Measurements from ENCODE around the gene AIM2. TPM values are rescaled to one million over a fixed set of nuclear protein-coding genes. Genes with fewer than 3 reads are reported as not detected.
"Not testable (repeated sequence)": the region's sequence is repeated elsewhere in the genome, so short reads cannot be mapped to it uniquely, and the experiment has no call there.

Gene AIM2
- total RNA-seq, 2 donors from 2014 or later: 37.6 to 103 TPM

GRCh38 chr1:159030311-159030710 is 46.3 kb downstream of the AIM2 start:
- peak overlapping the region in 1 of 2 donors; percentile 61 for H3K4me3 Mint-ChIP-seq
- H3K4me1 Mint-ChIP-seq (ENCODE audit: low read depth): peaks cover 52% of the 10 kb centered on the region
- no peak for ATAC-seq (replicated peaks in 1 of 2)
- peaks cover 40 to 80% of the 10 kb centered on the region in 2 donors for H3K36me3 Mint-ChIP-seq (ENCODE audit: insufficient read depth in 2 of 2)
- no peaks in the 10 kb centered on the region for H3K9me3 Mint-ChIP-seq
- DNase-seq: no peak
- no peaks in the 10 kb centered on the region for H3K27me3 Mint-ChIP-seq (ENCODE audit: low read depth)
- H3K27ac Mint-ChIP-seq: peak overlapping the region; percentile 85

- Mint-ChIP-seq H3K4me3 (peak overlapping the region; percentile 52 to 68), H3K4me1 (ENCODE audit: low read depth) (peaks cover 74% of the 10 kb centered on the region), H3K36me3 (ENCODE audit: insufficient read depth in 2 of 2) (peaks cover 39 to 73% of the 10 kb centered on the region in 2 donors), H3K27ac (peak overlapping the region; percentile 61)
- H3K27me3 Mint-ChIP-seq (ENCODE audit: low read depth); DNase-seq; H3K9me3 Mint-ChIP-seq; ATAC-seq (replicated peaks in 1 of 2): not testable (repeated sequence)
These were observed 49.7 kb downstream of the AIM2 start for GRCh38 chr1:159026841-159027240.

- no peaks in the 10 kb centered on the region for H3K9me3 Mint-ChIP-seq
- no peak overlapping the region for H3K4me3 Mint-ChIP-seq
- no peaks in the 10 kb centered on the region for H3K27me3 Mint-ChIP-seq (ENCODE audit: low read depth)
- H3K4me1 Mint-ChIP-seq (ENCODE audit: low read depth): peaks cover 82% of the 10 kb centered on the region
- peaks cover 40 to 80% of the 10 kb centered on the region in 2 donors for H3K36me3 Mint-ChIP-seq (ENCODE audit: insufficient read depth in 2 of 2)
- no peak for DNase-seq
- ATAC-seq (replicated peaks in 1 of 2): no peak
- H3K27ac Mint-ChIP-seq: no peak overlapping the region
These were observed 51.5 kb downstream of the AIM2 start for GRCh38 chr1:159025043-159025442.

GRCh38 chr1:159023723-159024122 is 52.8 kb downstream of the AIM2 start:
- peak overlapping the region; percentile 54 for H3K27ac Mint-ChIP-seq

GRCh38 chr1:159015440-159015909 is 61.1 kb downstream of the AIM2 start:
- H3K27ac Mint-ChIP-seq: peak overlapping the region; percentile 96
- H3K4me1 Mint-ChIP-seq (ENCODE audit: low read depth): peaks cover 72% of the 10 kb centered on the region
- ATAC-seq (replicated peaks in 1 of 2): peak; percentile 83 to 85
- no peaks in the 10 kb centered on the region for H3K27me3 Mint-ChIP-seq (ENCODE audit: low read depth)
- peaks cover 45 to 77% of the 10 kb centered on the region in 2 donors for H3K36me3 Mint-ChIP-seq (ENCODE audit: insufficient read depth in 2 of 2)
- no peaks in the 10 kb centered on the region for H3K9me3 Mint-ChIP-seq
- peak overlapping the region; percentile 93 to 96 for H3K4me3 Mint-ChIP-seq
- peak; percentile 63 to 64 for DNase-seq

More at GRCh38 chr1:159023723-159024122, 52.8 kb downstream of the AIM2 start:
- Mint-ChIP-seq H3K4me3 (peak overlapping the region in 1 of 2 donors; percentile 63), H3K9me3 (no peaks in the 10 kb centered on the region), H3K27me3 (ENCODE audit: low read depth) (no peaks in the 10 kb centered on the region), H3K36me3 (ENCODE audit: insufficient read depth in 2 of 2) (peaks cover 35 to 80% of the 10 kb centered on the region in 2 donors), H3K4me1 (ENCODE audit: low read depth) (peaks cover 82% of the 10 kb centered on the region)
- DNase-seq (no peak), ATAC-seq (replicated peaks in 1 of 2) (no peak)

GRCh38 chr1:159014851-159015250 is 61.7 kb downstream of the AIM2 start:
- Mint-ChIP-seq H3K36me3 (ENCODE audit: insufficient read depth in 2 of 2) (peaks cover 49 to 77% of the 10 kb centered on the region in 2 donors), H3K27ac (peak overlapping the region; percentile 95), H3K9me3 (no peaks in the 10 kb centered on the region), H3K27me3 (ENCODE audit: low read depth) (no peaks in the 10 kb centered on the region), H3K4me1 (ENCODE audit: low read depth) (peaks cover 66% of the 10 kb centered on the region), H3K4me3 (peak overlapping the region; percentile 93 to 96)
- no peak for ATAC-seq (replicated peaks in 1 of 2)
- DNase-seq: peak in 1 of 2 donors; percentile 30

GRCh38 chr1:159014003-159014571 is 62.5 kb downstream of the AIM2 start:
- DNase-seq (peak in 1 of 2 donors; percentile 21), ATAC-seq (replicated peaks in 1 of 2) (no peak)
- peak overlapping the region; percentile 95 for H3K27ac Mint-ChIP-seq
- H3K36me3 Mint-ChIP-seq (ENCODE audit: insufficient read depth in 2 of 2): peaks cover 48 to 72% of the 10 kb centered on the region in 2 donors
- H3K4me1 Mint-ChIP-seq (ENCODE audit: low read depth): peaks cover 59% of the 10 kb centered on the region
- no peaks in the 10 kb centered on the region for H3K27me3 Mint-ChIP-seq (ENCODE audit: low read depth)
- H3K9me3 Mint-ChIP-seq: no peaks in the 10 kb centered on the region
- H3K4me3 Mint-ChIP-seq: peak overlapping the region; percentile 93 to 96

- peak; percentile 66 to 67 for DNase-seq
- Mint-ChIP-seq H3K9me3 (no peaks in the 10 kb centered on the region), H3K27ac (peak overlapping the region; percentile 95), H3K4me3 (peak overlapping the region; percentile 93 to 96), H3K36me3 (ENCODE audit: insufficient read depth in 2 of 2) (peaks cover 44 to 62% of the 10 kb centered on the region in 2 donors), H3K27me3 (ENCODE audit: low read depth) (no peaks in the 10 kb centered on the region), H3K4me1 (ENCODE audit: low read depth) (peaks cover 57% of the 10 kb centered on the region)
- peak; percentile 52 to 53 for ATAC-seq (replicated peaks in 1 of 2)
These were observed 64.1 kb downstream of the AIM2 start for GRCh38 chr1:159012495-159012894.

Other genes starting within 250 kb of the AIM2 start
- gene MNDA, start 245.4 kb downstream of the AIM2 start, total RNA-seq: not detected
- 10 to 100 TPM; 11.5 to 23.0 TPM for gene PYHIN1, start 145.2 kb downstream of the AIM2 start, total RNA-seq
- 100 to 1,000 TPM; 311 to 326 TPM for gene IFI16, start 66.9 kb downstream of the AIM2 start, total RNA-seq
- not detected for gene CADM3, start 94.8 kb upstream of the AIM2 start, total RNA-seq
- gene ACKR1, start 128.1 kb upstream of the AIM2 start, total RNA-seq: not detected
- gene FCER1A, start 225.6 kb upstream of the AIM2 start, total RNA-seq: not detected

Data from activated T-cell treated with anti-CD3 and anti-CD28 coated beads, Interleukin-2, amount 50 U/mL, for 72 hours (primary cell).